ENCODE measurements around the gene DCTPP1. TPM values are rescaled to one million over a fixed set of nuclear protein-coding genes. Genes with fewer than 3 reads are reported as not detected.

The DCTPP1 gene
- total and polyA plus RNA-seq, 4 donors = 18.1 to 49.5 (median 35.3) TPM

- Histone ChIP-seq H3K4me3 (ENCODE audit: low read depth, low read length) (peak overlapping the region; percentile 95), H3K4me1 (ENCODE audit: control insufficient read depth, insufficient read depth, low read length) (peaks cover 34% of the 10 kb centered on the region), H3K36me3 (ENCODE audit: control insufficient read depth, insufficient read depth, low read length) (peaks cover 8% of the 10 kb centered on the region), H3K9me3 (ENCODE audit: control insufficient read depth, insufficient read depth, low read length) (no peaks in the 10 kb centered on the region), H3K27ac (ENCODE audit: low read depth, low read length) (peak overlapping the region; percentile 100), H3K27me3 (ENCODE audit: control insufficient read depth, insufficient read depth, low read length) (no peaks in the 10 kb centered on the region)
- peak; percentile 89 to 99 (median 97) for DNase-seq (ENCODE audit: low read depth in 4 of 6, low spot score in 6 of 6)
- 0% methylated on average over 65 of the region's 67 CpGs for WGBS (ENCODE audit: insufficient coverage)
Measured at GRCh38 chr16:30378236-30379157, 51.3 kb downstream of the DCTPP1 start.

- peak overlapping the region; percentile 95 for H3K4me3 ChIP-seq (ENCODE audit: low read depth, low read length)
- no peaks in the 10 kb centered on the region for H3K9me3 ChIP-seq (ENCODE audit: control insufficient read depth, insufficient read depth, low read length)
- H3K27me3 ChIP-seq (ENCODE audit: control insufficient read depth, insufficient read depth, low read length) = no peaks in the 10 kb centered on the region
- peak overlapping the region; percentile 100 for H3K27ac ChIP-seq (ENCODE audit: low read depth, low read length)
- H3K4me1 ChIP-seq (ENCODE audit: control insufficient read depth, insufficient read depth, low read length) = peaks cover 34% of the 10 kb centered on the region
- WGBS (ENCODE audit: insufficient coverage) = 0% methylated on average over 37 of the region's 39 CpGs
- H3K36me3 ChIP-seq (ENCODE audit: control insufficient read depth, insufficient read depth, low read length) = peaks cover 8% of the 10 kb centered on the region
- peak; percentile 78 to 98 (median 85) for DNase-seq (ENCODE audit: low read depth in 4 of 6, low spot score in 6 of 6)
Measured at GRCh38 chr16:30377812-30378235, 52.0 kb downstream of the DCTPP1 start.

GRCh38 chr16:30377050-30377811 lies 52.6 kb downstream of the DCTPP1 start:
- Histone ChIP-seq H3K36me3 (ENCODE audit: control insufficient read depth, insufficient read depth, low read length) (peaks cover 8% of the 10 kb centered on the region), H3K4me1 (ENCODE audit: control insufficient read depth, insufficient read depth, low read length) (peaks cover 35% of the 10 kb centered on the region), H3K4me3 (ENCODE audit: low read depth, low read length) (peak overlapping the region; percentile 95), H3K27ac (ENCODE audit: low read depth, low read length) (peak overlapping the region; percentile 100), H3K9me3 (ENCODE audit: control insufficient read depth, insufficient read depth, low read length) (no peaks in the 10 kb centered on the region), H3K27me3 (ENCODE audit: control insufficient read depth, insufficient read depth, low read length) (no peaks in the 10 kb centered on the region)
- 53% methylated on average over 23 of the region's 29 CpGs for WGBS (ENCODE audit: insufficient coverage)
- DNase-seq (ENCODE audit: low read depth in 4 of 6, low spot score in 6 of 6) = peak in 1 of 6 donors; percentile 9

GRCh38 chr16:30376461-30376902 lies 53.3 kb downstream of the DCTPP1 start:
- Histone ChIP-seq H3K4me1 (ENCODE audit: control insufficient read depth, insufficient read depth, low read length) (peaks cover 41% of the 10 kb centered on the region), H3K4me3 (ENCODE audit: low read depth, low read length) (no peak overlapping the region)
- WGBS (ENCODE audit: insufficient coverage) = 90% methylated on average over 6 of the region's 8 CpGs

GRCh38 chr16:30375864-30376263 lies 54.0 kb downstream of the DCTPP1 start:
- H3K36me3 ChIP-seq (ENCODE audit: control insufficient read depth, insufficient read depth, low read length) = peaks cover 6% of the 10 kb centered on the region
- no peaks in the 10 kb centered on the region for H3K27me3 ChIP-seq (ENCODE audit: control insufficient read depth, insufficient read depth, low read length)
- H3K4me1 ChIP-seq (ENCODE audit: control insufficient read depth, insufficient read depth, low read length) = peaks cover 47% of the 10 kb centered on the region
- H3K9me3 ChIP-seq (ENCODE audit: control insufficient read depth, insufficient read depth, low read length) = no peaks in the 10 kb centered on the region
- H3K27ac ChIP-seq (ENCODE audit: low read depth, low read length) = no peak overlapping the region
- no peak overlapping the region for H3K4me3 ChIP-seq (ENCODE audit: low read depth, low read length)
- WGBS (ENCODE audit: insufficient coverage) = 83% methylated on average over 2 of the region's 8 CpGs
- peak in 1 of 6 donors; percentile 2 for DNase-seq (ENCODE audit: low read depth in 4 of 6, low spot score in 6 of 6)

More at GRCh38 chr16:30376461-30376902, 53.3 kb downstream of the DCTPP1 start:
- H3K27ac ChIP-seq (ENCODE audit: low read depth, low read length) = no peak overlapping the region
- no peaks in the 10 kb centered on the region for H3K27me3 ChIP-seq (ENCODE audit: control insufficient read depth, insufficient read depth, low read length)
- no peaks in the 10 kb centered on the region for H3K9me3 ChIP-seq (ENCODE audit: control insufficient read depth, insufficient read depth, low read length)
- H3K36me3 ChIP-seq (ENCODE audit: control insufficient read depth, insufficient read depth, low read length) = peaks cover 8% of the 10 kb centered on the region
- DNase-seq (ENCODE audit: low read depth in 4 of 6, low spot score in 6 of 6) = no peak

- Histone ChIP-seq H3K27ac (ENCODE audit: low read depth, low read length) (no peak within 1 kb of the TSS), H3K27me3 (ENCODE audit: control insufficient read depth, insufficient read depth, low read length) (no peaks in the 10 kb centered on the region), H3K4me3 (ENCODE audit: low read depth, low read length) (no peak within 1 kb of the TSS), H3K4me1 (ENCODE audit: control insufficient read depth, insufficient read depth, low read length) (peaks cover 44% of the 10 kb centered on the region), H3K36me3 (ENCODE audit: control insufficient read depth, insufficient read depth, low read length) (peaks cover 4% of the 10 kb centered on the region), H3K9me3 (ENCODE audit: control insufficient read depth, insufficient read depth, low read length) (no peaks in the 10 kb centered on the region)
- DNase-seq (ENCODE audit: low read depth in 4 of 6, low spot score in 6 of 6) = peak in 1 of 6 donors; percentile 0
- 91% methylated on average over 3 of the region's 6 CpGs for WGBS (ENCODE audit: insufficient coverage)
Measured at GRCh38 chr16:30374538-30374937, 55.3 kb downstream of the DCTPP1 start, which contains the start of gene MYL11. Gene MYL11, plus strand, starts transcription at chr16:30374802. Its CDS starts 56 bp downstream, at chr16:30374858.

Small RNA genes within 50 kb of the gene (small RNA-seq; reads per million reads assigned to genes)
- gene RF00019 (ENCODE audit: low replicate concordance) = not detected
- 0.18 reads per million for gene RF00406 (ENCODE audit: low replicate concordance)

Other genes with a start within 250 kb of the DCTPP1 start
- gene CORO1A, start 246.4 kb downstream of the DCTPP1 start, total RNA-seq = 10 to 100 TPM; 13.8 to 25.8 TPM
- gene CORO1A, start 246.4 kb downstream of the DCTPP1 start, polyA plus RNA-seq (ENCODE audit: insufficient read length in 2 of 2) = 10 to 100 TPM; 44.8 to 50.6 TPM
- gene BOLA2B, start 236.4 kb downstream of the DCTPP1 start, total RNA-seq = 100 to 1,000 TPM in 1 of 2 donors, 10 to 100 TPM in 1; 10.1 to 102 TPM
- 10 to 100 TPM; 37.8 to 45.9 TPM for gene BOLA2B, start 236.4 kb downstream of the DCTPP1 start, polyA plus RNA-seq (ENCODE audit: insufficient read length in 2 of 2)
- 10 to 100 TPM in 1 of 2 donors, 1 to 10 TPM in 1; 4.5 to 24.0 TPM for gene SLX1A, start 236.2 kb downstream of the DCTPP1 start, total RNA-seq
- gene SLX1A, start 236.2 kb downstream of the DCTPP1 start, polyA plus RNA-seq (ENCODE audit: insufficient read length in 2 of 2) = 10 to 100 TPM; 32.5 to 47.2 TPM
- gene SULT1A3, start 230.8 kb downstream of the DCTPP1 start, total RNA-seq = 10 to 100 TPM in 1 of 2 donors, 1 to 10 TPM in 1; 1.5 to 17.4 TPM
- gene SULT1A3, start 230.8 kb downstream of the DCTPP1 start, polyA plus RNA-seq (ENCODE audit: insufficient read length in 2 of 2) = 10 to 100 TPM; 16.9 to 21.3 TPM
- 1 to 10 TPM; 3.0 to 4.3 TPM for gene NPIPB13, start 181.6 kb downstream of the DCTPP1 start, total RNA-seq
- 10 to 100 TPM in 1 of 2 donors, 1 to 10 TPM in 1; 5.6 to 32.5 TPM for gene NPIPB13, start 181.6 kb downstream of the DCTPP1 start, polyA plus RNA-seq (ENCODE audit: insufficient read length in 2 of 2)
- 10 to 100 TPM; 26.7 to 49.9 TPM for gene CD2BP2, start 74.7 kb downstream of the DCTPP1 start, total RNA-seq
- 10 to 100 TPM; 60.6 to 63.9 TPM for gene CD2BP2, start 74.7 kb downstream of the DCTPP1 start, polyA plus RNA-seq (ENCODE audit: insufficient read length in 2 of 2)
- 10 to 100 TPM; 26.0 to 31.4 TPM for gene TBC1D10B, start 59.5 kb downstream of the DCTPP1 start, total RNA-seq
- gene TBC1D10B, start 59.5 kb downstream of the DCTPP1 start, polyA plus RNA-seq (ENCODE audit: insufficient read length in 2 of 2) = 10 to 100 TPM; 65.9 to 74.1 TPM
- 1 to 10 TPM; 3.0 to 3.4 TPM for gene MYL11, start 55.2 kb downstream of the DCTPP1 start, total RNA-seq
- gene MYL11, start 55.2 kb downstream of the DCTPP1 start, polyA plus RNA-seq (ENCODE audit: insufficient read length in 2 of 2) = 10 to 100 TPM in 1 of 2 donors, 1 to 10 TPM in 1; 1.4 to 11.4 TPM
- gene SEPTIN1, start 47.5 kb downstream of the DCTPP1 start, total RNA-seq = under 1 TPM; 0.10 to 0.44 TPM
- gene SEPTIN1, start 47.5 kb downstream of the DCTPP1 start, polyA plus RNA-seq (ENCODE audit: insufficient read length in 2 of 2) = 1 to 10 TPM; 5.0 to 5.9 TPM
- gene ZNF48, start 34.6 kb downstream of the DCTPP1 start, total RNA-seq = 10 to 100 TPM in 1 of 2 donors, 1 to 10 TPM in 1; 9.5 to 12.1 TPM
- gene ZNF48, start 34.6 kb downstream of the DCTPP1 start, polyA plus RNA-seq (ENCODE audit: insufficient read length in 2 of 2) = 10 to 100 TPM; 18.6 to 19.2 TPM
- 10 to 100 TPM in 1 of 2 donors, 1 to 10 TPM in 1; 8.1 to 13.5 TPM for gene ZNF771, start 22.4 kb downstream of the DCTPP1 start, total RNA-seq
- 10 to 100 TPM; 19.3 to 20.5 TPM for gene ZNF771, start 22.4 kb downstream of the DCTPP1 start, polyA plus RNA-seq (ENCODE audit: insufficient read length in 2 of 2)
- 10 to 100 TPM in 1 of 2 donors, 1 to 10 TPM in 1; 6.8 to 14.2 TPM for gene SEPHS2, start 15.8 kb upstream of the DCTPP1 start, total RNA-seq
- gene SEPHS2, start 15.8 kb upstream of the DCTPP1 start, polyA plus RNA-seq (ENCODE audit: insufficient read length in 2 of 2) = 10 to 100 TPM; 33.8 to 37.1 TPM
- gene ITGAL, start 42.7 kb upstream of the DCTPP1 start, total RNA-seq = 1 to 10 TPM; 1.2 to 4.9 TPM
- gene ITGAL, start 42.7 kb upstream of the DCTPP1 start, polyA plus RNA-seq (ENCODE audit: insufficient read length in 2 of 2) = 1 to 10 TPM; 2.5 to 4.8 TPM
- 10 to 100 TPM; 11.2 to 37.4 TPM for gene ZNF768, start 96.5 kb upstream of the DCTPP1 start, total RNA-seq
- gene ZNF768, start 96.5 kb upstream of the DCTPP1 start, polyA plus RNA-seq (ENCODE audit: insufficient read length in 2 of 2) = 10 to 100 TPM; 54.3 to 55.7 TPM
- 10 to 100 TPM in 1 of 2 donors, 1 to 10 TPM in 1; 8.8 to 13.1 TPM for gene ZNF747, start 104.8 kb upstream of the DCTPP1 start, total RNA-seq
- 10 to 100 TPM in 1 of 2 donors, 1 to 10 TPM in 1; 9.2 to 10.6 TPM for gene ZNF747, start 104.8 kb upstream of the DCTPP1 start, polyA plus RNA-seq (ENCODE audit: insufficient read length in 2 of 2)
- 10 to 100 TPM in 1 of 2 donors, 1 to 10 TPM in 1; 5.6 to 10.7 TPM for gene ZNF764, start 128.3 kb upstream of the DCTPP1 start, total RNA-seq
- 10 to 100 TPM in 1 of 2 donors, 1 to 10 TPM in 1; 9.7 to 15.5 TPM for gene ZNF764, start 128.3 kb upstream of the DCTPP1 start, polyA plus RNA-seq (ENCODE audit: insufficient read length in 2 of 2)
- 10 to 100 TPM in 1 of 2 donors, 1 to 10 TPM in 1; 4.5 to 21.3 TPM for gene ZNF688, start 141.7 kb upstream of the DCTPP1 start, total RNA-seq
- 10 to 100 TPM; 20.4 to 23.0 TPM for gene ZNF688, start 141.7 kb upstream of the DCTPP1 start, polyA plus RNA-seq (ENCODE audit: insufficient read length in 2 of 2)
- 10 to 100 TPM; 12.5 to 18.2 TPM for gene ZNF785, start 155.7 kb upstream of the DCTPP1 start, total RNA-seq
- 10 to 100 TPM; 20.8 to 37.7 TPM for gene ZNF785, start 155.7 kb upstream of the DCTPP1 start, polyA plus RNA-seq (ENCODE audit: insufficient read length in 2 of 2)
- gene ZNF689, start 180.4 kb upstream of the DCTPP1 start, total RNA-seq = 10 to 100 TPM in 1 of 2 donors, 1 to 10 TPM in 1; 6.5 to 10.0 TPM
- 10 to 100 TPM; 15.1 to 15.7 TPM for gene ZNF689, start 180.4 kb upstream of the DCTPP1 start, polyA plus RNA-seq (ENCODE audit: insufficient read length in 2 of 2)
- 10 to 100 TPM in 1 of 2 donors, 1 to 10 TPM in 1; 6.3 to 19.8 TPM for gene PRR14, start 220.9 kb upstream of the DCTPP1 start, total RNA-seq
- gene PRR14, start 220.9 kb upstream of the DCTPP1 start, polyA plus RNA-seq (ENCODE audit: insufficient read length in 2 of 2) = 10 to 100 TPM; 60.2 to 65.1 TPM
- 10 to 100 TPM; 11.5 to 26.8 TPM for gene FBRS, start 228.4 kb upstream of the DCTPP1 start, total RNA-seq
- 10 to 100 TPM; 65.3 to 69.0 TPM for gene FBRS, start 228.4 kb upstream of the DCTPP1 start, polyA plus RNA-seq (ENCODE audit: insufficient read length in 2 of 2)